Measurements from ENCODE around the gene PPP1R9A. TPM values are rescaled to one million over a fixed set of nuclear protein-coding genes. Genes with fewer than 3 reads are reported as not detected.
A peak's percentile ranks its signal among the peaks of the same experiment; 100 is the strongest.

Gene PPP1R9A
- total RNA-seq, 2 experiments from 2014 or later, result not detected

DNA sequence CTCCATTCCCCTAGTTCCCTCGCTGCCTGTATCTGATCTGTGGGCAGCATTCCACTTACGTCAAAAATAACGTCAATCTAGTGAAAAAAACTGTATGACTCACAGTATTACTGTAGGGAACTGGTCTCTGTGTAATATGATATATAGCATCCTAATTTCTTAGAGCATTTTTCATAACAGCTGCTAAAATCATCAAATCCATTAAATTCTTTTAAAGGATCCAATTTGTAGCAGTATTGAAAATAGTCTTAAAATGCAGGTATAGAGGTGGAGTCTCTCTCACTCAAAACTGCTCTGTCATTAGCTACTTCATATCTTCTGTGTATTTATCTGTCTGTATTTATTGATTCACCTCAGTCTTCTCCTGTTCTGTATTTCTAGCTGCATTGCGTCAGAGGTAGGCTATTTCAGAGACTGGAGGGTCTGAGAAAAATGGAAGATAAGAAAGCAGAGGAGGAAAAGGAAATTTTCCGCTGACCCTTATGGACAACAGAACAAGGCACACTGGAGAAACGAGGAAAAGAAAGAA lies 357.0 kb downstream of the PPP1R9A start:
- no peak overlapping the region for H3K4me3 Mint-ChIP-seq
- ChIA-PET CTCF (no interaction called here), POLR2A (no interaction called here)
- no peak for DNase-seq
- intact Hi-C loops (cut with DNase I, micrococcal nuclease), result no loop called here
- H3K27ac Mint-ChIP-seq, result no peak overlapping the region
- H3K4me1 Mint-ChIP-seq, result no peaks in the 10 kb centered on the region
- H3K9me3 Mint-ChIP-seq (ENCODE audit: low read depth), result no peaks in the 10 kb centered on the region
- H3K27me3 Mint-ChIP-seq, result peaks cover 2% of the 10 kb centered on the region
- H3K36me3 Mint-ChIP-seq (ENCODE audit: low read depth), result no peaks in the 10 kb centered on the region
- no peak for ATAC-seq

DNA sequence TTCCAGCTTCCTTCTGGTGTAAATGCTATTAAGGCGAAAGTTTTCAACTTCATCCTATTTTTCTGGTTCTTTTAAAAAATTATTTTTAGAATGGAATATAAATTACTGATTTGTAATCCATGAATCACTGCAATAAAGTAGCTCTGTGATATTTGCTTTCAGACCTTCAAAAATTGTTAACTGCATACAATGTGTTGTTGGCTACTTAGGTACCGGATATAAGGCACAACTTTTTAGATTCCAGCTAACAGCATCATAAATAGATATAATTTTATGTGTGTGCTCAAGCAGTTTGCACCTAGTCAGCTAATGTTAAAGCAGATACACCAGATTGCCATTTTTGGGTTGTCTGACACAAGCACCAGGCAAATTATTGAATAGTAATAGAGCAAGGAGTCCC lies 358.2 kb downstream of the PPP1R9A start:
- Mint-ChIP-seq H3K4me3 (no peak overlapping the region), H3K4me1 (no peaks in the 10 kb centered on the region)
- intact Hi-C loops (cut with DNase I, micrococcal nuclease), result no loop called here

DNA sequence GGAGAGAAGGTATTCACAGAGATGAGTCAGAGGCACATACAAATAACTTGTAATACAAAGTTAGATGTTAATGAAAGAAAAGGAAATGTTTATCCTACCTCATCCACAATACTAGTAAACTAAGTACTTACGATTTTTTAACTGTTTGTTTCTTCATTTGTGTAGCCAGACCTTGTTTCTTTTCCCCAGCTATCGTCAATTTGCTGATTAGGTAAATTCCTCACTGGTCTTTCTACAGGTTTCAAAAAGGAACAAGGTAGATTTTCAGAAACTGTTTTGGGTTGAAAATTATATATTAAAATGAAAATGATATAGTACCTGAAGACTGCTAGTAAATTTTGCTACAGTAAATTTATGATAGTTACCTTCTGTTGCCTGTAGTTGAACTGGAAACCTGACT lies 360.4 kb downstream of the PPP1R9A start:
- Mint-ChIP-seq H3K27ac (no peak overlapping the region), H3K27me3 (peaks cover 9% of the 10 kb centered on the region), H3K4me3 (no peak overlapping the region), H3K4me1 (no peaks in the 10 kb centered on the region), H3K36me3 (ENCODE audit: low read depth) (no peaks in the 10 kb centered on the region), H3K9me3 (ENCODE audit: low read depth) (no peaks in the 10 kb centered on the region)
- ATAC-seq, result no peak
- ChIA-PET POLR2A (no interaction called here), CTCF (no interaction called here)
- DNase-seq, result no peak
- intact Hi-C loops (cut with DNase I, micrococcal nuclease), result no loop called here

More for the DNA sequence above, 358.2 kb downstream of the PPP1R9A start:
- DNase-seq (no peak), ATAC-seq (no peak)
- no peaks in the 10 kb centered on the region for H3K36me3 Mint-ChIP-seq (ENCODE audit: low read depth)
- peaks cover 2% of the 10 kb centered on the region for H3K27me3 Mint-ChIP-seq
- H3K9me3 Mint-ChIP-seq (ENCODE audit: low read depth), result no peaks in the 10 kb centered on the region
- POLR2A ChIA-PET, result no interaction called here
- CTCF ChIA-PET, result interaction anchor here (1.2 to 1.6 kb wide), 2 partner anchors 19 to 247 kb away, joined by 4 to 5 read pairs; no protein-coding TSS in a partner anchor
- no peak overlapping the region for H3K27ac Mint-ChIP-seq

DNA sequence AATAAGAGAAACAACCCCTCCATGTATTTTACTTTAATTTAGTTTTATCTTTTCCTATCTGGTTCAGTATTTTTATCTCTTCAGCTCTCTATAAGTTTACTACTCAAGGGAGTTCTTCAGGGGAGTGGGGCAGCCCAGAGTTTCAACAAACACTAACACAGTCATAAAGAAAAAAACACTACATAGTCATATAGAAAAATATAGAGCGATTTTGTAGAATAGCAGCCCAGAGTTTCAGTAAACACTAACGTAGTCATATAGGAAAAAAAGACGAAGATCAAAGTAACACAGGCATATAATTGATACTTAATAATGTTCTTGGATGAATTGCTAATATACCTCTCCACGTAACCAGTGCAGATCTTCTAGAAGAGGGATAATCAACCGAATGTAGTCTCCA lies 362.2 kb downstream of the PPP1R9A start:
- DNase-seq (peak; percentile 5), ATAC-seq (peak; percentile 51)
- Mint-ChIP-seq H3K4me1 (no peaks in the 10 kb centered on the region), H3K9me3 (ENCODE audit: low read depth) (no peaks in the 10 kb centered on the region), H3K36me3 (ENCODE audit: low read depth) (no peaks in the 10 kb centered on the region), H3K27ac (no peak overlapping the region), H3K4me3 (no peak overlapping the region), H3K27me3 (peaks cover 10% of the 10 kb centered on the region)
- POLR2A ChIA-PET, result no interaction called here
- intact Hi-C loops (cut with DNase I, micrococcal nuclease), result no loop called here
- CTCF ChIA-PET, result interaction anchor here (0.9 kb wide), 1 partner anchor 207 kb away, joined by 4 read pairs; no protein-coding TSS in a partner anchor

DNA sequence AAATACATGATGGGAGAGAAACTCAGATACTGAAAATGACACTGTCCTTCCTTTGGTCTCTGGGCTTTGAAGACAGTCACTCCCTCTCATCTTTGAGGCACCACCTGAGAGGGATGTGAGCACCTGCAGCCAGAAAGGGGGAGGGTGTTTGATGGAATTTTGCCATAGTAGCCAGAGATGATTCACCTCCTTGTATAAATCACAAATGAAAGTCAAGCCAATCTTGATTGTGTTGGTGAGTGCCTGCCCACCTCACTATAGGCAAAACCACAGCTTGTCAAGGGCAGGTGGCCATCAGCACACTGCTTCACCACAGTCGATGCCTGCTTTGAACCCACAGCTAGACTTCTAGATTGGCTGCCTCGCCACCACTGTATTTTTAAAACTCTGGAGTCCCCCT lies 368.7 kb downstream of the PPP1R9A start:
- DNase-seq (no peak), ATAC-seq (no peak)
- ChIA-PET CTCF (interaction anchor here (0.8 kb wide), 1 partner anchor 201 kb away, joined by 3 read pairs; no protein-coding TSS in a partner anchor), POLR2A (no interaction called here)
- no peak overlapping the region for H3K27ac Mint-ChIP-seq
- intact Hi-C loops (cut with DNase I, micrococcal nuclease), result no loop called here
- H3K9me3 Mint-ChIP-seq (ENCODE audit: low read depth), result no peaks in the 10 kb centered on the region
- H3K27me3 Mint-ChIP-seq, result peaks cover 7% of the 10 kb centered on the region
- no peak overlapping the region for H3K4me3 Mint-ChIP-seq
- H3K4me1 Mint-ChIP-seq, result no peaks in the 10 kb centered on the region
- no peaks in the 10 kb centered on the region for H3K36me3 Mint-ChIP-seq (ENCODE audit: low read depth)

DNA sequence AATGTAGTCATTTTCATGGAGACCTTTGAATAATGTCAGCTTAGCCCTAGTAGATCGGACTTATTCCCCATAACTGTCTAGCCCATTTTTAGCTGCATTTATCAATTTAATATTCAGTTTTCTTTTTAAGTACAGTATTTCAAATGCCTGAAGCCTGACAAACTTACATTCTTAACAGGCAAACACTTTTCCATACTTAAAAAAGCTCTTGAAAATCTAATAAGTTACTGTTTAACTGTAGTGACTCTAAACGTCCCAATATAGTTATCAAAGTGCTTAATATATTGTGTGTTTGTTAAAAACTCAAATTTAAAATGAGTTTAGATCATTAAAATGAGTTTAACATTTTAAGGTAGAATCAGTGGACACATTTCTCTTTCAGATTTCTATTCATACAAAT lies 372.0 kb downstream of the PPP1R9A start:
- ChIA-PET POLR2A (no interaction called here), CTCF (interaction anchor here (0.6 kb wide), 1 partner anchor 9 kb away, joined by 4 read pairs; no protein-coding TSS in a partner anchor)
- Mint-ChIP-seq H3K4me3 (no peak overlapping the region), H3K27ac (no peak overlapping the region), H3K36me3 (ENCODE audit: low read depth) (no peaks in the 10 kb centered on the region), H3K9me3 (ENCODE audit: low read depth) (no peaks in the 10 kb centered on the region), H3K4me1 (no peaks in the 10 kb centered on the region), H3K27me3 (peaks cover 3% of the 10 kb centered on the region)
- ATAC-seq (no peak), DNase-seq (no peak)
- intact Hi-C loops (cut with DNase I, micrococcal nuclease), result no loop called here

DNA sequence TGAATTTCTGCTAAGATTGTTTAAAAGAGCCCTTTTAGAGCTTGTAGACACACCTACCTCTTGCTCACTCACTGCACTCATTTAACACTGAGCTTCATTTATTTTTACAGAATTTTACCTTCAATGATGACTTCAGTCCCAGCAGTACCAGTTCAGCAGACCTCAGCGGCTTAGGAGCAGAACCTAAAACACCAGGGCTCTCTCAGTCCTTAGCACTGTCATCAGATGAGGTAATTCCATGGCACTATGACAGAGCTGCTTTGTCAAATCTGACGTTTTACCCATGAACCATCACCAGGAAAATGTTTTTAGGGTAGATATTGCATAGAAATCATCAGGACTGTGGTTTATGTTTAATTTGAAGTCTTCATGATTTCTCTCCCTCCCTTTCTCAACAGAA lies 378.7 kb downstream of the PPP1R9A start:
- no peak for DNase-seq

DNA sequence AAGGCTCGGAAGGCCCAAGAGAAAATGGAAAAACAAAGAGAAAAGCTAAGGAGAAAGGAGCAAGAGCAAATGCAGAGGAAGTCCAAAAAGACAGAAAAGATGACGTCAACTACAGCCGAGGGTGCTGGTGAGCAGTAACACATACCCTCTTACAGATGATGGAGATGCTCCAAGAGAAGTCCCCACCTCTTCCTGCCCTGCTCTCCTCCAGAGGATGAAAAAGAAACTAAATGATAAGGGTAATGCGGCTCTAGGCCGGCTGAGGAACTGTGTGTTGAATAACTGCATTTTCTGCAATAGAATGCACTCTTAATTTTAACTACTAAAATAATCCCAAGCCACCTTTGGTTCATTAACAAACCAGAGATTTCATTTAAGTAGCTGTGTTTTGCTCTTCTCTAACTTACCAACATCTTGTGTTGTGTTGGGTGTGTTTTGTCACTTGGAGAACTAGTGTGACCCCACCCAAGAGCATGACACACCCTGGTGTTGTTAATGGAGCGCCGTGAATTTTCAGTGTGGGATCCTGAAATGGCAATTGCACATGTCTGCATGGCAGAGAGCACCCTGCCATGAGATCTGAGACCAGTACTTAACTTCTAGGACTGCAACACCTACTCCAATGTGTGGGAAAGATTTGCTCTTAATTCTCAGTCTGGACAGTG lies 382.9 kb downstream of the PPP1R9A start:
- ChIA-PET POLR2A (no interaction called here), CTCF (no interaction called here)
- Mint-ChIP-seq H3K27ac (no peak overlapping the region), H3K4me1 (no peaks in the 10 kb centered on the region), H3K27me3 (peaks cover 10% of the 10 kb centered on the region), H3K4me3 (no peak overlapping the region), H3K36me3 (ENCODE audit: low read depth) (no peaks in the 10 kb centered on the region), H3K9me3 (ENCODE audit: low read depth) (no peaks in the 10 kb centered on the region)
- no peak for DNase-seq
- ATAC-seq, result no peak
- intact Hi-C loops (cut with DNase I, micrococcal nuclease), result no loop called here

More for the DNA sequence above, 378.7 kb downstream of the PPP1R9A start:
- ChIA-PET POLR2A (no interaction called here), CTCF (no interaction called here)
- H3K9me3 Mint-ChIP-seq (ENCODE audit: low read depth), result no peaks in the 10 kb centered on the region
- H3K27me3 Mint-ChIP-seq, result peaks cover 10% of the 10 kb centered on the region
- intact Hi-C loops (cut with DNase I, micrococcal nuclease), result no loop called here
- ATAC-seq, result no peak
- no peak overlapping the region for H3K27ac Mint-ChIP-seq
- no peaks in the 10 kb centered on the region for H3K4me1 Mint-ChIP-seq
- H3K4me3 Mint-ChIP-seq, result no peak overlapping the region
- H3K36me3 Mint-ChIP-seq (ENCODE audit: low read depth), result no peaks in the 10 kb centered on the region

DNA sequence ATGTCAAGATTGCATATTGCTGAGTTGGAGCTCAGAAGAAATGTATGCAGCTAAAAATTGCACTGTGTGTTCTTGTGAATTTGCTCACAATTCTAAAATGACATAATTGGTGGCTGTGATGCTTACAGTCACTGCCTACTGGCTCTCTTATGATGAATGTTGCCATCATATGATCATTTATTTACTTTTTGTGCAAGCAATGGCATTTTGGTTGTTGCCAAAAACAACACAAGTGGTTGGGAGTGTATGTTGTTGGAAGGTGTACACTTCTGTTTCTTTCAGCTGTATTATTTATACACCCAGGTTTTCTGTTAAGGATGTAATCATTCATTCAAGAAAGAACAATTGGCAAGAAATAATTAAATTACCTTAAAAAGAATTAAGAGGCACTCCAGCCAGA lies 388.0 kb downstream of the PPP1R9A start:
- DNase-seq (no peak), ATAC-seq (no peak)
- H3K36me3 Mint-ChIP-seq (ENCODE audit: low read depth), result no peaks in the 10 kb centered on the region
- H3K4me3 Mint-ChIP-seq, result no peak overlapping the region
- ChIA-PET POLR2A (no interaction called here), CTCF (interaction anchor here (1.2 kb wide), 1 partner anchor 28 kb away, joined by 3 read pairs; no protein-coding TSS in a partner anchor)
- H3K4me1 Mint-ChIP-seq, result no peaks in the 10 kb centered on the region
- peaks cover 8% of the 10 kb centered on the region for H3K27me3 Mint-ChIP-seq
- H3K27ac Mint-ChIP-seq, result no peak overlapping the region
- intact Hi-C loops (cut with DNase I, micrococcal nuclease), result no loop called here
- no peaks in the 10 kb centered on the region for H3K9me3 Mint-ChIP-seq (ENCODE audit: low read depth)

DNA sequence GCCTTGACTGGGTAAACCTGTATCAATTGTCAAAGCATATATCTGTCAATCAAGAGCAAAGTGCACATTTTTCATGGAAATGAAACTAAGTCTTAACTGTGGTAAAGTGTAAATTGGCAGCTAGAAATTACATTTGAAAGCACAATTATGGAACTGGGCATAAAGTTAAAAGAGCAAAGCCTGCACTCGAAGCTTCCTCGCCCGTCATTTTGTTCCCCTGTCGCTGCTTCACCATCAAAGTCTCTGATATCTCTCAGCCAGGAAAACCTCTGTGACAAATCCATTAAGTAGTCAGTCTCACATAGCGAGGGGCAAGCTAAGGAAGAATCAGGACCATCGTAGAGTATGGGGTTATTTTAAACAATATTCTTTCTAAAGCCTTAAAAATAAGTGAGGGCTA lies 389.1 kb downstream of the PPP1R9A start:
- CTCF ChIA-PET, result interaction anchor here (1.2 kb wide), 1 partner anchor 27 kb away, joined by 3 read pairs; no protein-coding TSS in a partner anchor
- H3K27ac Mint-ChIP-seq, result no peak overlapping the region
- DNase-seq (no peak), ATAC-seq (no peak)
- peaks cover 11% of the 10 kb centered on the region for H3K27me3 Mint-ChIP-seq
- POLR2A ChIA-PET, result no interaction called here
- intact Hi-C loops (cut with DNase I, micrococcal nuclease), result no loop called here
- H3K4me1 Mint-ChIP-seq, result no peaks in the 10 kb centered on the region
- H3K9me3 Mint-ChIP-seq (ENCODE audit: low read depth), result no peaks in the 10 kb centered on the region
- no peak overlapping the region for H3K4me3 Mint-ChIP-seq
- H3K36me3 Mint-ChIP-seq (ENCODE audit: low read depth), result no peaks in the 10 kb centered on the region

DNA sequence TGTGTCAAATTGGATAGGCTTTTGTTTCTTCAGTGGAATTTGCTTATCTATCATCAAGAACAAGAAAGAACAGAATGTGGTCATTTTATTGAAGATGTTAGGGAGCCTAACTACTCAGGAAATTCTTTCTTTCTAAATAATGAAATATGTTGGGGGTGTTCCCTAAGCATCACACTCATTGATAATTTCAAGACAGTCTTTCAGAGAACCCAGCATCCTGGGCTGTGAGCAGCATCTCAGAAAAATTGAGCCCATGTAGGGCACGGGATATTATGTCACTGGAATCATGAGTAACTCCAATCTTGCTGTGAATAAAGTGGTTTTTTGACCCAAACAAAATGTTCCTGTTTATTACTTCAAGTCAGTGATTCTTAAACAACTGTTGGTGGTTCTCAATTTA lies 389.6 kb downstream of the PPP1R9A start:
- ATAC-seq (no peak), DNase-seq (no peak)
- ChIA-PET CTCF (no interaction called here), POLR2A (no interaction called here)
- Mint-ChIP-seq H3K4me3 (no peak overlapping the region), H3K9me3 (ENCODE audit: low read depth) (no peaks in the 10 kb centered on the region), H3K27me3 (peaks cover 11% of the 10 kb centered on the region), H3K27ac (no peak overlapping the region), H3K36me3 (ENCODE audit: low read depth) (no peaks in the 10 kb centered on the region), H3K4me1 (no peaks in the 10 kb centered on the region)
- intact Hi-C loops (cut with DNase I, micrococcal nuclease), result no loop called here

DNA sequence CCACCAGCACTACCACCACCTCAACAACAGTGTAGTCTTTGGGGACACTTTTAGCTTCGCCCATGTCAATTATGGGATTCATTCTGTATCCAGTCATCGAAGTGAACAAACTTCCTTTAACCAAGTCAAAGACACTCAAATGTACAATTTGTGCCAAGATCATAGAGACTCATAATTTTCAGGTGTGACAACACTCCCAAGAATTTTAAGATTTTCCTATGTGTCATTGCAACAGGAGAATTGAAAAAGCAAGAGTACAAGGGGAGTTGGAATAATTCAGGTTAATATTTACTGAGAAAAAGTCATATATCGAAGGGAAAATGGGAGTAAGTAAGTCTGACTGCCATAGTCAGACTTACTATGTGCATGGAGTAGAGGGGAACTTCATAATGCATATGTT lies 390.7 kb downstream of the PPP1R9A start:
- CTCF ChIA-PET, result no interaction called here
- Mint-ChIP-seq H3K27ac (no peak overlapping the region), H3K27me3 (peaks cover 11% of the 10 kb centered on the region), H3K4me3 (no peak overlapping the region), H3K9me3 (ENCODE audit: low read depth) (no peaks in the 10 kb centered on the region), H3K36me3 (ENCODE audit: low read depth) (no peaks in the 10 kb centered on the region), H3K4me1 (no peaks in the 10 kb centered on the region)
- no peak for DNase-seq
- POLR2A ChIA-PET, result no interaction called here
- ATAC-seq, result no peak
- intact Hi-C loops (cut with DNase I, micrococcal nuclease), result no loop called here
